WTC11 (cell line): Measurements from ENCODE around the gene SLC24A3. TPM values are rescaled to one million over a fixed set of nuclear protein-coding genes. Genes with fewer than 3 reads are reported as not detected.

Experiments used
- ATAC-seq: fragments of 200-7000 bp; cut with Tn5 transposase; 2 replicates; pipeline ENCODE4 v1.10.0; 2021; ENCODE audit warnings: mild to moderate bottlenecking, moderate library complexity
- CTCF ChIA-PET: fragments of 300-600 bp; sonication (Branson Sonifier 250); formaldehyde crosslinking; loops from one replicate; lab custom pipeline; 2021; ENCODE audit warnings: antibody characterized with exemption; lab: Charles Lee
- POLR2A ChIA-PET: fragments of 350-600 bp; sonication (Branson Sonifier 250); formaldehyde crosslinking; loops from one replicate; lab custom pipeline; 2021; ENCODE audit warnings: antibody characterized with exemption; lab: Charles Lee
- DNase-seq: peaks from one replicate; pipeline ENCODE4 v3.0.0; 2021; ENCODE audit warnings: low spot score
- H3K27ac Mint-ChIP-seq: 2 replicates; pipeline ENCODE4 v1.8.0; 2021; ENCODE audit warnings: mixed read lengths
- H3K27me3 Mint-ChIP-seq: 2 replicates; pipeline ENCODE4 v1.8.0; 2021; ENCODE audit warnings: low read depth, mild to moderate bottlenecking, moderate library complexity, mixed read lengths
- H3K36me3 Mint-ChIP-seq: 2 replicates; pipeline ENCODE4 v1.8.0; 2021; ENCODE audit warnings: mixed read lengths
- H3K4me1 Mint-ChIP-seq: 2 replicates; pipeline ENCODE4 v1.8.0; 2022; ENCODE audit warnings: mixed read lengths
- H3K4me3 Mint-ChIP-seq: 2 replicates; pipeline ENCODE4 v1.8.0; 2021; ENCODE audit warnings: mild to moderate bottlenecking, moderate library complexity, mixed read lengths
- H3K9me3 Mint-ChIP-seq: 2 replicates; pipeline ENCODE4 v1.8.0; 2021; ENCODE audit warnings: mixed read lengths
- E2F4 ChIP-seq: sonication (generic); formaldehyde crosslinking; IDR thresholded peaks from 2 replicates; pipeline ENCODE4 v1.8.1; 2022; ENCODE audit warnings: low read depth, mild to moderate bottlenecking, moderate library complexity, missing genetic modification reagents, borderline replicate concordance
- FOXP1 ChIP-seq: sonication (generic); formaldehyde crosslinking; IDR thresholded peaks from 2 replicates; pipeline ENCODE4 v1.8.0; 2022; ENCODE audit warnings: missing genetic modification reagents, mild to moderate bottlenecking, moderate library complexity, borderline replicate concordance
- KAT7 ChIP-seq: sonication (generic); formaldehyde crosslinking; IDR thresholded peaks from 2 replicates; pipeline ENCODE4 v1.8.1; 2023; ENCODE audit warnings: missing genetic modification reagents, mild to moderate bottlenecking, borderline replicate concordance
- MYBL2 ChIP-seq: sonication (generic); formaldehyde crosslinking; IDR thresholded peaks from 2 replicates; pipeline ENCODE4 v1.8.1; 2023; ENCODE audit warnings: mild to moderate bottlenecking, moderate library complexity, missing genetic modification reagents
- SOX15 ChIP-seq: fragments of 250-450 bp; sonication (Bioruptor Pico); IDR thresholded peaks from 2 replicates; pipeline ENCODE4 v1.9.0; 2021; ENCODE audit warnings: mild to moderate bottlenecking
- ZNF232 ChIP-seq: sonication (generic); formaldehyde crosslinking; IDR thresholded peaks from 2 replicates; pipeline ENCODE4 v1.8.0; 2022; ENCODE audit warnings: mild to moderate bottlenecking, missing genetic modification reagents
- ZNF263 ChIP-seq: sonication (generic); formaldehyde crosslinking; IDR thresholded peaks from 2 replicates; pipeline ENCODE4 v1.8.1; 2022; ENCODE audit warnings: low read depth, mild to moderate bottlenecking, moderate library complexity, missing genetic modification reagents
- total RNA-seq: library from RNA; stranded (reverse); gene quantifications from 3 replicates; pipeline ENCODE4 v1.2.3, GENCODE V29; 2021
- TF ChIP-seq, protein P1 (sequence below): fragments of 250-450 bp; sonication (Bioruptor Pico); IDR thresholded peaks from 2 replicates; pipeline ENCODE4 v1.9.0; 2021; ENCODE audit warnings: mild to moderate bottlenecking
- TF ChIP-seq, protein P2 (sequence below): sonication (generic); formaldehyde crosslinking; IDR thresholded peaks from 2 replicates; pipeline ENCODE4 v1.8.0; 2022; ENCODE audit warnings: mild to moderate bottlenecking, missing genetic modification reagents
- TF ChIP-seq, protein P3 (sequence below): sonication (generic); formaldehyde crosslinking; IDR thresholded peaks from 2 replicates; pipeline ENCODE4 v1.8.1; 2023; ENCODE audit warnings: mild to moderate bottlenecking, moderate library complexity, missing genetic modification reagents

SLC24A3 gene
- total RNA-seq, 1 experiment from 2014 or later: 5.7 TPM

- TF ChIP-seq MYBL2 (no peak), FOXP1 (CRISPR knock-in tag) (no peak)
- TF ChIP-seq, protein P1, sequence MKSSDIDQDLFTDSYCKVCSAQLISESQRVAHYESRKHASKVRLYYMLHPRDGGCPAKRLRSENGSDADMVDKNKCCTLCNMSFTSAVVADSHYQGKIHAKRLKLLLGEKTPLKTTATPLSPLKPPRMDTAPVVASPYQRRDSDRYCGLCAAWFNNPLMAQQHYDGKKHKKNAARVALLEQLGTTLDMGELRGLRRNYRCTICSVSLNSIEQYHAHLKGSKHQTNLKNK (CRISPR knock-in tag): no peak
- ATAC-seq: no peak
- DNase-seq: no peak
- ChIA-PET CTCF (interaction anchor here (1.4 kb wide), 1 partner anchor 54 kb away, joined by 6 read pairs; no protein-coding TSS in a partner anchor), POLR2A (no interaction called here)
- H3K4me1 Mint-ChIP-seq: peaks cover 75% of the 10 kb centered on the region
- H3K27ac Mint-ChIP-seq: no peak overlapping the region
- no peaks in the 10 kb centered on the region for H3K36me3 Mint-ChIP-seq
- peak overlapping the region; percentile 61 for H3K4me3 Mint-ChIP-seq
- H3K27me3 Mint-ChIP-seq: peaks cover 18% of the 10 kb centered on the region
- H3K9me3 Mint-ChIP-seq: no peaks in the 10 kb centered on the region
These were observed 1.2 kb upstream of the SLC24A3 start for GRCh38 chr20:19211252-19211651.

DNA sequence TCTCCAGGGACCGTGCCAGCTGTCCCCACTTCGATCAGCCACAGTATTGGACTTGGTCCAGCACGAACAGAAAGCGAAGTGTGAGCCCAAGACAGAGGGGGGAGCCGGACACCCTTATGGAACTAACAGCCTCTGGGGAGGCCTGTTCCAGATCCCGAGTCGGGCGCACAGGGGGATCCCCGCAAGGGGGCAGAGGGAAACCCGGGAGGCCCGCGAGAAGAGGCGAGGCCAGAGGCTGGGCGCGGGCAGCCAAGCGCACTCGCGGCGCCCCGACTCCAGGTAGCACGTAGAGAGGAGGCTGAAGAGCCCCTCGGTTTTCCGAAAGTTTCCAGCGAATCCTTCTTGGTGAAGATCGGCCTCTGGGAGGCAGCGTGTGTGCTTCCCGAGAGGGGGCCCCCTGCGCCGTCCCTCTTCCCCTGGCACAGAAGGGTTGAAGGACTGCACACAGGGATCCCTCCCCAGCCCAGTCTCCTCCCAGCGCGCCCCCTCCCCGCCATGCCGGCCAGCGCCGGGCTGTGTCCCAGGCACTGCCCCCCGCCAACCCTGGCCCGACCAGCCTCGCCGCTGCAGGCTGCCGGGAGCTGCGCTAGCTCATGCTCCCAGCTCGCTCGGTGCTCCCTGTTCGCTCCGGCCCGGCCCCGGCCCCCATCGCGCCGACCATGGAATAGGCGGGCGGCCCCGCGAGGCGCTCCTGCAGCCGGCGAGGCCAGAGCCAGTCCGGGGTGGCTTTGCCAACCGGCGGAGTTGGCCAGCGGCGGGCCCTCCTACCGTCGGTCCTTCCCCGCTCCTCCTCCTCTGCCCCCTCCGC is 577 bp upstream of the SLC24A3 start:
- POLR2A ChIA-PET: no interaction called here
- H3K36me3 Mint-ChIP-seq: no peaks in the 10 kb centered on the region
- peak; percentile 19 for ATAC-seq

DNA sequence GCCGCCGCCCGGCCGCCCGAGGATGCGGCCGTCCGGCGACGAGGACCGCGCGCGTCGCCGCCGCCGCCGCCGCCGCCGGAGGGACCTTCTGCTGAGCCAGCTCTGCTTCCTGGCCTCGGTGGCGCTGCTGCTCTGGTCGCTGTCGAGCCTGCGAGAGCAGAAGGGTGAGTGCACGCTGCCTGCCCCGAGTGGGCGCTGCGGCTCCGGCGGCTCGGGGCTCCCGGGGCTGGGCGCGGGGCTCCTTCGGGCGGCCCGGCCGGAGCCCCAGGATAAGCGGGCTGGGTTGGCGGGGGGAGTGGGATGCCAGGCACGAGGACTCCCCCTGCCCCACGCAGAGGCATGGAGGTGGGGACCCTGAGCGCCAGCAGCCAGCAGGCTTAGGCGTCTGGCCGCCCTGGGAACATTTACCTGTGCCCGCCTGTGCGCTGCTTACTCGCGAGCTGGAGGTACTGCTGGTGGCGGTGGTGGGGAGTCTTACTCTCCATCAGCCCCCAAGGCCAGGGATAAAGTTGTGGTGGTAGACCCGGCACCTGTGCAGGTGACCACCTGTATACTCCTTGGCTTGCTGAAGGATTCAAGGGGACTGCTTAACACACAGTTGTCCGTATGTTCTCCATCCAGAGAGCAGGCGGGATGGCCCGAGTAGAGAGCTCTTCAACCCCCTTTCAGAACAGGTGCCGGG is 520 bp downstream of the SLC24A3 start:
- no peaks in the 10 kb centered on the region for H3K36me3 Mint-ChIP-seq
- ChIA-PET POLR2A (interaction anchor here (0.6 kb wide), 1 partner anchor 271 kb away, joined by 3 read pairs; no protein-coding TSS in a partner anchor), CTCF (interaction anchor here (0.6 to 2.3 kb wide), 20 partner anchors 8 to 581 kb away, joined by 3 to 21 read pairs (median 3); no protein-coding TSS in a partner anchor)
- H3K27me3 Mint-ChIP-seq: peaks cover 18% of the 10 kb centered on the region
- H3K4me1 Mint-ChIP-seq: peaks cover 62% of the 10 kb centered on the region
- peak overlapping the region; percentile 65 for H3K4me3 Mint-ChIP-seq
- ATAC-seq (peak; percentile 71), DNase-seq (peak; percentile 77)
- no peaks in the 10 kb centered on the region for H3K9me3 Mint-ChIP-seq
- TF ChIP-seq KAT7 (CRISPR knock-in tag) (0 out of 2 replicates have a peak, but pooled peaks have one; percentile 78), E2F4 (CRISPR knock-in tag) (no peak)
- TF ChIP-seq, protein P2, sequence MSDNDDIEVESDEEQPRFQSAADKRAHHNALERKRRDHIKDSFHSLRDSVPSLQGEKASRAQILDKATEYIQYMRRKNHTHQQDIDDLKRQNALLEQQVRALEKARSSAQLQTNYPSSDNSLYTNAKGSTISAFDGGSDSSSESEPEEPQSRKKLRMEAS (CRISPR knock-in tag): peak; percentile 34; the same call in 1 of the 2 replicates
- TF ChIP-seq, protein P3, sequence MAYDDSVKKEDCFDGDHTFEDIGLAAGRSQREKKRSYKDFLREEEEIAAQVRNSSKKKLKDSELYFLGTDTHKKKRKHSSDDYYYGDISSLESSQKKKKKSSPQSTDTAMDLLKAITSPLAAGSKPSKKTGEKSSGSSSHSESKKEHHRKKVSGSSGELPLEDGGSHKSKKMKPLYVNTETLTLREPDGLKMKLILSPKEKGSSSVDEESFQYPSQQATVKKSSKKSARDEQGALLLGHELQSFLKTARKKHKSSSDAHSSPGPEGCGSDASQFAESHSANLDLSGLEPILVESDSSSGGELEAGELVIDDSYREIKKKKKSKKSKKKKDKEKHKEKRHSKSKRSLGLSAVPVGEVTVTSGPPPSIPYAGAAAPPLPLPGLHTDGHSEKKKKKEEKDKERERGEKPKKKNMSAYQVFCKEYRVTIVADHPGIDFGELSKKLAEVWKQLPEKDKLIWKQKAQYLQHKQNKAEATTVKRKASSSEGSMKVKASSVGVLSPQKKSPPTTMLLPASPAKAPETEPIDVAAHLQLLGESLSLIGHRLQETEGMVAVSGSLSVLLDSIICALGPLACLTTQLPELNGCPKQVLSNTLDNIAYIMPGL (CRISPR knock-in tag): peak; percentile 54
- no peak overlapping the region for H3K27ac Mint-ChIP-seq

More for the DNA sequence above, 577 bp upstream of the SLC24A3 start:
- Mint-ChIP-seq H3K9me3 (no peaks in the 10 kb centered on the region), H3K27me3 (peaks cover 18% of the 10 kb centered on the region), H3K27ac (no peak overlapping the region), H3K4me1 (peaks cover 71% of the 10 kb centered on the region), H3K4me3 (peak overlapping the region; percentile 61)
- CTCF ChIA-PET: interaction anchor here (0.7 to 2.3 kb wide), 12 partner anchors 10 to 580 kb away, joined by 3 to 21 read pairs (median 3); no protein-coding TSS in a partner anchor
- 0 out of 2 replicates have a peak, but pooled peaks have one; percentile 40 for TF ChIP-seq ZNF232 (CRISPR knock-in tag)
- TF ChIP-seq, protein P3 (CRISPR knock-in tag): 0 out of 2 replicates have a peak, but pooled peaks have one; percentile 19
- TF ChIP-seq ZNF263 (CRISPR knock-in tag): peak; percentile 80; the same call in 1 of the 2 replicates
- TF ChIP-seq SOX15 (CRISPR knock-in tag): no peak
- DNase-seq: peak; percentile 49
